ENCODE measurements around the gene KCNJ1. TPM values are rescaled to one million over a fixed set of nuclear protein-coding genes. Genes with fewer than 3 reads are reported as not detected.

Gene KCNJ1
- total RNA-seq, 4 donors from 2014 or later = 0.44 to 1.4 TPM; not detected in 2

GRCh38 chr11:128845334-128845780 lies 21.7 kb downstream of the KCNJ1 start:
- no peak for TF ChIP-seq CTCF (IDR thresholded peaks at IDR 0.05; ENCODE audit: low read depth)

- TF ChIP-seq CTCF (IDR thresholded peaks at IDR 0.05; ENCODE audit: low read depth) = no peak
These were observed 23.8 kb downstream of the KCNJ1 start for GRCh38 chr11:128843198-128843785.

GRCh38 chr11:128841461-128842072 lies 25.5 kb downstream of the KCNJ1 start:
- no peak for TF ChIP-seq CTCF (IDR thresholded peaks at IDR 0.05; ENCODE audit: low read depth)

GRCh38 chr11:128840783-128841182 lies 26.3 kb downstream of the KCNJ1 start:
- TF ChIP-seq CTCF (IDR thresholded peaks at IDR 0.05; ENCODE audit: low read depth) = no peak

GRCh38 chr11:128840137-128840536 lies 27.0 kb downstream of the KCNJ1 start:
- TF ChIP-seq CTCF (IDR thresholded peaks at IDR 0.05; ENCODE audit: low read depth) = no peak

- no peak for TF ChIP-seq CTCF (IDR thresholded peaks at IDR 0.05; ENCODE audit: low read depth)
These were observed 28.0 kb downstream of the KCNJ1 start for GRCh38 chr11:128839081-128839480.

GRCh38 chr11:128837627-128838026 lies 29.5 kb downstream of the KCNJ1 start:
- TF ChIP-seq CTCF (IDR thresholded peaks at IDR 0.05; ENCODE audit: low read depth) = no peak
